Measurements from ENCODE around the gene MEGF10.
A peak's percentile ranks its signal among the peaks of the same experiment; 100 is the strongest.
"Not testable (repeated sequence)": the region's sequence is repeated elsewhere in the genome, so short reads cannot be mapped to it uniquely, and the experiment has no call there.

The MEGF10 gene

DNA sequence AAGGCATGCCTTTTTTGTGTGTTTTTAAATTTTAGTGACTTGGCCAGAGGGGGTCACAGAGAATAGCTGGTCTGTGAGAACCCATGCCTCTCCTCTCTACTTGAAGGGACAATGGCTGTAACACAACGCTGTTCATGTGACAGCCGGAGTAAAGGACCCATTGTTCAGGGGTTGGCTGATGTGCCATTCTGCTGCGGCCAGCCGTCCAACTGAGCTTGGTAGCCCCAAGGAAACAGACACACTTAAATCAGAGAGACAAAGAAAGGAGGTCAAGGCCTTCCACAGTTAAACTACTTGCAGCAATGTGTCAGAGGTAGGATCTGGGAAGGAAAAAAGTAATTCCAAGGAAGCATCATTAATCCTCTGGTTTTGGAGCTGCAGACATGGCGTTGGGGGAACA lies 8.1 kb downstream of the MEGF10 start:
- no peak for DNase-seq

DNA sequence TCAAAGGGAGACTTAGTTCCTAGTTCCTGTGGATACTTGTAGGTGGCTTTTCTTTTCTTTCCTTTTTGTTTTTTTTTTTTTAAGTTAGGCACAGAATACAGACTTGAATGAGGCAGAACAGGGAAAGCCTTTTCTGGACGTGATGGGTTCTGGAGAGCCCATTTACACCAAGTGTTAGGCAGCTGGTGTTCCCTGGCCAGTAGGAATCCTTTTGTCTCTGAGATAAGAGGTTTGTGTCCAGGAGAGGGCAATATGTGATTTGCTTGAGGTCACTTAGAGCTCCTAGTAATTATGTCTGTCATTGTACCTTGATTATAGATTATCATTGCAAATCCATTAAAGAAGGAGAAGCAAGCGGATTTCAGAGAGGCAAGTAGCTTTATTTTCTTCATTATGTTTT lies 9.1 kb downstream of the MEGF10 start:
- no peak for DNase-seq

DNA sequence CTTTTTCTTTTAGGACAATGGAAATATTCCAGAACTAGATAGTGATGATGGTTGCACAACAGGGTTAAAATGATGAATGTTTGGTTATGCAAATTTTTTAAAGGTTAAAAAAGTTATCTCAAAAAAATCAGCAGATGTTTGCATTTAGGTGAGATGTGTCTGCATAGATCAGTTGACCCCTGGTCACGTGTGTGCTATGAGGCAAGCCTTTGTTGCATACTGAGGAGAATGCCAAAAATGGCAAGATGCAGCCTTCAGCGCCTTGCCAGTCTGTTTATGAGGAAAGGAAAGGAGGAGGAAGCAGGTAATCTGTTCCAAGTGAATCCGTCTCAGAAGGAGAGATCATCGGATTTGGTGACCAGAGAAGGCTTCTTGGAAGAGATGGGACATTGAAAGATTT lies 11.9 kb downstream of the MEGF10 start:
- no peak for DNase-seq

DNA sequence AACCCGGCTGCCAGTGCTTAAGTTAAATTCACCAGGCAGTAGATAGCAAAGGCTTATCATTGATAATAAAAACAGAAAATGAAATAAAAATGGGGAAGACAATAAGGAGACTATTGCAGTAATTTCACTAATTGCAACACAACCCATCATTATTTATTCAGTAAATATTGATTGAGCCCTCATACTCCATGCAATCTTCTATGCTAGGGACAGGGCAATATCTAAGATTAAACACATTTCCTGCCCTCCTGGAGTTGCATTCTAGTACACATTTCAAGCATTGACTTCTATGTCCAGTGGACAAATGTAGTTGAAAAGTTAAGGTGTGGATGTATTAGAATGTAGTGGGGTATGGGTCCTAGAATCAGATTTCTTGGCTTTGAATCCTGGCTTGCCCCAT lies 12.8 kb downstream of the MEGF10 start:
- DNase-seq = no peak

DNA sequence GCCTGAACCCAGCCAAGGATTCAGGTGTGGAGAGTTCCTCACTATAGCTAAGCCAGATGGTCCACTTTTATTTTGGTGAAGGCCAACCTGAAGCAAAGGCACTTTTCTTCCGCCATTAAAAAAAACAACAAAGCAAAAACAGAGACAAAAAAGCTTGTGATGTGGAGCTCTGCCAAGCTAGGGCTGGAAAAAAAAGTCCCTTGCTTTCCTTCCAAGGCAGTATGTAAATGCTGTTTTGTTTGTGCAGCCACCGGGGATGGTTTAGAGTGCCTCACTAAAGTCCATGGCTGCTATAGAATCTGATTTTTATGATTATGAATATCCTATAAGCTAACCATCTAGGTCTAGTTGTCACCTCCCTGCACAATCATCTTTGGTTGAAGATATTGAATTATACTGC lies 14.9 kb downstream of the MEGF10 start:
- no peak for DNase-seq

DNA sequence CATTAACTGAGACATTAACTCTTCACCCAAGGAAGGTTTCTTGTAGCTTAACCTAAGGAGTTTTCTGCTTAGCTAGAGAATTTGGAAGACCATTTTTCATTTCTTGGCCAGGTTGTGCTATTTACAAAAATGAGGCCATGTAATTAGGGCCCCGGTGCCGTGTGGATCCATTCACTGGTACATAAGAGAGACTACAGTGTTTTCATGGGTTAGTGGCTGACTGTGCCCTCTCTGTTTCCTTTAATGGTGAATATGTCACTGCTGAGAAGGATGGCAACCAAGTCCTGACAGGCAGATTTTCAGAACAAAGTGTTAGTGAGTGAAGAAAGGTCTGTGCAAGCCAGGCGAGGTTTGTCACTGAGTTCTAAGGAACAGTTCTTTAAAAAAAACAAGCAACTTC lies 15.4 kb downstream of the MEGF10 start:
- DNase-seq = no peak

DNA sequence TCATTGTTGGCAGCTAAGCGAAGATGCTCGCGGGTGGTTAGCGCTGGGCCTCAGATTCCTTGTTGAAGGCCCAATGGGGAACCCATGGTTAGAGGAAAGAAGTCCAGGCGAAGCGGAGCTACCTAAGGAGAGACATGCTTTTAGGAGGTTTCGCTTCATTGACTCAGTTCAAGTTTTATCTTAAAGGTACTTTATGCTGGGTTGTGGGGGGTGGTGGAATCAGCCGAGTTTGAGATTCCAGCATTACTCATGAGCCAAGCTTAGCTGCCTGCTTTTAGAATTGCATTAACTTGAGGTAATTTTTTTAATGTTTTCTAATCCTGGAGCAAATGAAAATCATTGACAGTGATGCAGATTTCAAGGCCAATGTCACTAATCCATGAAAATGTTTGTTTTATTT lies 16.1 kb downstream of the MEGF10 start:
- DNase-seq = no peak

DNA sequence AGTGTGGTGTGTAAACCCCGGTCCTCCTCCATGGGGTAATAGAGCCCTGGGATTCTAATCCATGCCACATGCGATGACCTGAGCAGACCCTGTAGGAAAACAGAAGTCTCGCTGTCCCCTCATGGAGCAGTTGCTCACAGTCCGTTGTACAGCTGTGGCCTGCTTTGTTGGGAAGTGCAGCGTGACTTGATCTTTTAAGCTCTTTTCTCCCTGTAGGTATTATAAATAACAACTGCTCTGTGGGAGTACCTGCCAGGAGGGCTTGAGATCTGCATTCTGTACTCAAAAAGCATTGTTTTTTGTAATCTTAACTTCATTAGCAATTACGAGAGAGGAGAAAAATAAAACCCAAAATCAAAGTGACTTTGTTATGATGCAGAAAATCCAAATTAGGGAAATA lies 17.3 kb downstream of the MEGF10 start:
- no peak for DNase-seq

DNA sequence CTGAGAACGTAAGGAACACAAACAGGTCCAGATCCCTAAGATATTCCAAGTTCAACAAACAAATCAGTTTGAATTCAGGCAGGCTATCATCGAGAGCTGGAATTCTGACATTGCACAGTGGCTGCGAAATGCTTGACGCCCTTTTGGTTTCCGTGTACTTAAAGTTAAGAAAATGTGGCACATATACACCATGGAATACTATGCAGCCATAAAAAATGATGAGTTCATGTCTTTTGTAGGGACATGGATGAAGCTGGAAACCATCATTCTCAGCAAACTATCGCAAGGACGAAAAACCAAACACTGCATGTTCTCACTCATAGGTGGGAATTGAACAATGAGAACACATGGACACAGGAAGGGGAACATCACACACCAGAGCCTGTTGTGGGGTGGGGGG lies 17.7 kb downstream of the MEGF10 start:
- DNase-seq = not testable (repeated sequence)

DNA sequence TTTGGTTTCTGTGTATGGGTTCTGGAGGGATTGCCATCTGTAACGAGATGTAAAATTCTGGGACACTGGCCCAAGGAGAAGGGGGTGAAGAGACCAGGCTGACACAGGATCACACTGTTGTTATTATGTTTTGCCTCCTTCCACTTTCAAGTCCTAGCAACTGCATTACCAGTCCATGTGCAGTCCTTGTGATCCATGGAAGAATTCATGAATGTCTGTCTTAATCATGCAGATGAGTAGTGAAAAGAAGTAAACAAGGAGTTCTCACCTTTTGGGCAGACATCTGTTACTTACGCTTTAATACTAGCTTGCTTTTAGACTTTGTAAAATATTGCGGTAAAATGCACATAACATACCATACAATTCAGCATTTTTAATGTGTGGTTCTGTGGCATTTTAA lies 18.3 kb downstream of the MEGF10 start:
- no peak for DNase-seq

DNA sequence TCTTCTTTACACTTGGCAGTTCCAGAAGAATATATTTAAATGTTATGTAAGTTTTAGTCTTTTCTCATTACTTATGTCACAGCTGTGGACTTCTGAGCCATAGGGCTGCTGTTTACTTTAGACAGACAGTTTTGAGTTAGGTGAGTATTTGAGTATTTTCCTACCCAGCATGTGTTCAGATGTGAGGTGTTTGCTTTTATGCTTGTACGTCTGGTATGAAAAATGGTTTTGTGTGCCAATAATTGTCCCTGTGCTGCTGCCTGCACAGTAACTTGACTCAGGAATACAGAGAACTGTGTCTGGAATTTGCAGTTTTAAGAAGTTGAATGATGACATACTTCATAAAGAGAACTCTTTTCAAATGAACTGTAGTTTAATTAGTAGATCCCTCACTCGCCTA lies 20.8 kb downstream of the MEGF10 start:
- DNase-seq = no peak

DNA sequence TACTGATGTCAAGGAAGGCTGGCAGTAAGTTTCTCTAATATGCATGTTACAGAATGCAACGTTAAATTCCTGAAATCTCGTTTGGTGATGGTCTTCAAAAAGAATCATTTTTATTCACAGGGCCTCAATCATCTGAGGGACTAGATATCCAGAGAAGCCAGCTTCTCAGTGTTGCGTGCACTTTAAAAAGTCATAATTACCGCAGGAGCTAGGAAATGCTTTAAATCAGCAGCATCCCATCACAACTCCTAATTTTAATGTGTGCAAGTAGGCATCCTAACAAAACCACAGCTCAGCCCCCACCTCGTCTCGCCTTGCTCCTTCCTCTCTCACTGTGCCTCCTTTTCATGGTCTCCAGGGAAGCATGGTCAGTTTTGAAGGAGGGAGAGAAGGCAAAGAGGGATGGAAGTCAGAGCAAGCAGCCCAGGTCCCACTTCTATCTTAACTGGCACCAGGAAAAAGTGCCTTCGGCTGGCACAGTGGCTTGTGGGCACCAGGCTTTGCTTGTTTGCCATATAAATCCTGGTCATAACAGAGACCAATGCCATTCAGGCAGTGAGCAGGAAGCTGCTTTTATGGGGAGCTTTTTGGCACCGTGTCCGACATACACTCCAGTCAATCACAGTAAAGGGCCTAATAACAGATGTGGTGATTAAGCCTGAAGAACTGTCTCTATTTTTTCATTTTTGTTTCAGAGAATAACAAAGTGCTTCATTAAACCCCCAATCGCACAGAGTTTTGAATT lies 21.4 kb downstream of the MEGF10 start:
- DNase-seq = peak; percentile 63

DNA sequence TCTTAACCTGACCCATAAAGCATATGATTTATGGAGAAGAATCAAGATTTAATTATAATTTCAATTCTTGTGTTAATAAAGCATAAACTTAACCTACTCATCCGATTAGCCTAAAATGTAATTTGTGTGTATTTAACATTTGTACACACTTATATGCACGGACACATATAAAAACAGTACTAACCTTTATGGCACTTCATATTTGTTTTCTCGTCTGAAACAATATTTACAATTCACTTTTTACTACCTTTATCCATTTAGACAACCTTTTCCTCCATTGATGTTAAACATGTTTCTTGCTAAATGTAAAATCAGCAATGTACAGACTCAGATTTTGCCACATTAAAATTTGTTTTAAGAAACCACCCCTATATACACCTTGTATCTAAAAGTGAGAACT lies 22.8 kb downstream of the MEGF10 start:
- DNase-seq = no peak

DNA sequence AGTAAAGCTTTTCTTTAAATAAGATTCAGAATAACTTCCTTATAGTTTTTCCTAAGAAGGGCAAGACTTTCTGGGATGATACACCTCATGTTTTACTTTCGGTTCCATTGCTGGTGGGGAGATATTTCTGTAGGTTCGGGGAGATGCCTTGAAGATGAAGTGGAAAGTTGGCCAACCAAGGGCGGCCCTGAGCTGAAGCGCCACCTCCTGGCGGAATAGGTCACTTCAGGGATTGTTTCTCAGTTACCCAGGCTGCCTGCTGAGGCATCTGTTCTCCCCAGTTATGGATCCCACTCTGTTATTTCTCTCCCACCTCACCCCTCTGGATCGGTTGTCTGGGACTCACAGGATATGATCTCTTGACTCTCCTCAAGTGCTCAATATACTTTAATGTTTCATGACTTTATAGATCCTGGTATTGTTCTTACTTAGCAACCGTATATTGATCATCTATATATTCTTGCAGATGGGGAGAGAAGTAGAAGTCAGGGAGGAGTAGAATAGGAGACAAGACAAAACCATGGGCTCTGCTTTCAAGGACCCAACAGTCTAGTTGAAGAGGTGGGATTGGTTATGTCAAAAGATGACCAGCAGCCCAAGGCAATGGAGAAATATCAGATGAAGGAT lies 23.4 kb downstream of the MEGF10 start:
- DNase-seq = peak; percentile 65

DNA sequence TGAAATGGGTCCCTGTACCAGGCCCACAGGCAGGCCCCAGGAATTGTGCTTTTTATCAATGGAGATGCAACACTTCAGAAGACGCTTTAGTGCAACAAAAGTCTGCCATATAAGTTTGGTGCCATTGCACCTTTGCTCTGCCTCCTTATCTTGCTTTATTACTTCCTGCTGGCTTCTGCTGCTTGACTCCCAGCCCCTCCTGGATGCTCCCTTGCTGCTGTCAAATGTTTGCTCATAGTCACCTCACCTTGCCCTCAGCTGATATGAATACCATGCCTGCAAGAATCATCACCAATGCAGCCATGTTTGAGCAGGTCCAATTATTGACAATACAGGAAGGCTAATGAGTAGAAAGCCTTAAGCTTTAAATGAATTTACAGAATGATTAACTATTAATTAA lies 25.4 kb downstream of the MEGF10 start:
- no peak for DNase-seq

DNA sequence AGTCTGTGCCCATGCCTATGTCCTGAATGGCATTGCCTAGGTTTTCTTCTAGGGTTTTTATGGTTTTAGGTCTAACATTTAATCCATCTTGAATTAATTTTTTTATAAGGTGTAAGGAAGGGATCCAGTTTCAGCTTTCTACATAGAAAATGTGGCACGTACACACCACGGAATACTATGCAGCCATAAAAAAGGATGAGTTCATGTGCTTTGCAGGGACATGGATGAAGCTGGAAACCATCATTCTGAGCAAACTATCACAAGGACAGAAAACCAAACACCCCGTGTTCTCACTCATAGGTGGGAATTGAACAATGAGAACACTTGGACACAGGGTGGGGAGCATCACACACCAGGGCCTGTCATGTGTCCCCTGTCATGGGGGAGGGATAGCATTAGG lies 26.8 kb downstream of the MEGF10 start:
- DNase-seq = not testable (repeated sequence)

DNA sequence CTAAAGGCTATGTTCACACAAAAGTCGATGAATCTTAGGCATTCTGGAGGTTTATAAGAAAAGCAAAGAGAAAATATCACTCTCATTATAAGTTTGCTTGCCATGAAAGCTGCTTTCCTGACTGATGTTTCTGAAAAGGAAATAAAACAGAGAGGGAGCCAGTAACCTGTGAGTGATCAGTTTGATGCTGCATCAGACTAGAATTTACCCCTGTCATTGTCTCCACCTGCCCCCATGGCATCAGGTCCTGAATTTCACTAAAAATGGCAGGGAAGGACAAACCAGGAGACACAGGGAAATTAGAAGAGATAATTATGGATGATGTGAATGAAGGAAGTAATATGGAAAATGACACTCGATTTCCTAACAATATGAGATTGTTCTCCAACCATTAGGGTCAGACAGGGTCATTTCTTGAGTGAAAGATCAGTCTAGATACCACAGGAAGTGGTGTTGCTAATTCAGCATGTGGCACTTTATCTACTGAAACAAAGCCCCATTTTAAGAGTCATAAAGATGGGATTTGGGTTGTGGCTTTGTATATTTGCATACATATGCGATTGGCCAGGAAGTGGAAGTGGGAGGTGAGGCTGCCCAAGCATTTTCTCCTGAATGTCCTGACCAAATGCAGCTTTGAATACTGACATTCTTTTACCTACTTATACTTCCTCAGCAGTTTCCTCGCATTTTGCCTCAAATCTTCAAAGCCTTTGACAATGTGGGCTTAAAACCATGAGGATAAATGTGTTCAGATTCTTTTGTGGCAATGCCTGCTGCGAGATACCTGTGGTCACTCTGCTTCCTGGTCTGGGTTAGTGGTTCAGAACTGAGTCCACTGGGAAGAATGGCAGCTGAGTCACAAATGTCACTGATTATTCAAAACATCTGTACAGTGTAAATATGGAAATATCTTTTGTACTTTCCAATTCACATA lies 29.7 kb downstream of the MEGF10 start:
- no peak for DNase-seq

DNA sequence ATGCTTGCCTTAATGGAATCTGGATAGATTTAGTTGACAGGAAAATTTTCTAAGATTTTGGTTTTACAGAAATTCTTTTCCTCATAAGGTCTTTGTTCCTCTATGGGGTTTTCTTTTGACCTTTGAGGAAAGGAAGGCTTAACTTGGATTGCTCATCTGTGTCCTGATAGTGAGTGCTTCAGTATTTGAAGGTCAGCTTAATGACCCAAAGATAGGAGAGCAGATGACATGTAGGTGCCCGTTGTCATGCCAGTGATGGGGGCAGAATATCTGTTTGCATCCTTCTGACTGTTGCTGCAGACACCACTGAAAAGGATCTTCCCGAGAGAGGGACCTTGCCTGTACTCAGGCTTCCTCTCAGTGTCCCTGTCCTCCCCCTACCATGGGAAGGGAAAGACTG lies 30.9 kb downstream of the MEGF10 start:
- no peak for DNase-seq

DNA sequence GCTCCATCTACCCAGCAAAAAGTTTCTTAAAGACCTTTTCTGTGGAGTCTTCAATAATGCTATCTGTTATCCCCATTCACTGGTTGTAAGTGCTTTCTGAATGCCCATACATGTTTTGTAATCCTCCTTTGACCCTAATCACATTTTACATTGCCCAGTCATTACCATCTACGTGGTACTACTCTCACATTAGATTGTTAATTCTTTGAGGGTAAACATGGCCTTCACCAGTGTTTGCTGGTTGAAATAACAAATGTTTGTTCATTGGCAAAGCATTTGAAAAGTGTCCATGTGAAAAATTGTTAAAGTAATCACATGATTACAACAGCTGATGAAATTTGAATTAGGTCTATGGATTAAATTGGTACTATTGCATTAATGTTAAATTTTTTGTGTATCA lies 31.8 kb downstream of the MEGF10 start:
- no peak for DNase-seq

DNA sequence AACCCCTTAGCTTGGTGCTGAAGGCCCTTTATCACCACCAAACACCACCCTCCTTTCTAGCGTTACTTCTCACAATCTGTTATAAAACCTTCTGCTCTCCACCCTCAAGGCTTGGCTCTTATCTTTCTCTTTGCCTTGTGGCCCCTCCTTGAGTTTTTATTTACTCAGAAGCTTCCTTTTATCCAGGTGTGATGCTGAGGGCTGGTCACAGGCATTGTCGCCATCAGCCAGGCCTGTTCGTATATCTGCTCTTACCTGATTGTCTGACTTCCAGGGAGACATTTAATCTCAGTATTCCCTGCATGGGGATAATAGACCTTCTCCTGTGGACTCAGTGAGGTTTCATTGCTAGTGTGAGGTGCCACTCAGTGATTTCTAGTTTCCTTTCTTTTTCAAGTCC lies 34.2 kb downstream of the MEGF10 start:
- DNase-seq = no peak

DNA sequence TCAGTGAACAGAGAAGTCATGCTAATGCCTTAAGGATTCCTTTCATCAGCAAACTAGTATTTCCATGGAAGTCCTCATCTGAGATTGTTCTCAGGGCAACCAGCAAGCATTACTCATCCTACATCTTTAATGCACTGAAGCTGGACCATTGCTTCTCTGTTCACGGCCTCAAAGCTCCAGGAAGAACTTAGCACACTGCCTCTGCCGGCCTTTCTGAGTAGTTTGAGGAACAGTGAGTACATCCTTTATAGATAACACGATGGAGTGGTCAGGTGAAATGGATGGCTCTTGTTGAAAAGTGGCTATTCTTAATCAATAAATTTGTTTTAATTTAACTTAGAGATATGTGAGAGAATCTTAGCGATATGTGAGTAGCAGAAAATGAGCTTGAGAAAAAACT lies 35.8 kb downstream of the MEGF10 start:
- DNase-seq = no peak

DNA sequence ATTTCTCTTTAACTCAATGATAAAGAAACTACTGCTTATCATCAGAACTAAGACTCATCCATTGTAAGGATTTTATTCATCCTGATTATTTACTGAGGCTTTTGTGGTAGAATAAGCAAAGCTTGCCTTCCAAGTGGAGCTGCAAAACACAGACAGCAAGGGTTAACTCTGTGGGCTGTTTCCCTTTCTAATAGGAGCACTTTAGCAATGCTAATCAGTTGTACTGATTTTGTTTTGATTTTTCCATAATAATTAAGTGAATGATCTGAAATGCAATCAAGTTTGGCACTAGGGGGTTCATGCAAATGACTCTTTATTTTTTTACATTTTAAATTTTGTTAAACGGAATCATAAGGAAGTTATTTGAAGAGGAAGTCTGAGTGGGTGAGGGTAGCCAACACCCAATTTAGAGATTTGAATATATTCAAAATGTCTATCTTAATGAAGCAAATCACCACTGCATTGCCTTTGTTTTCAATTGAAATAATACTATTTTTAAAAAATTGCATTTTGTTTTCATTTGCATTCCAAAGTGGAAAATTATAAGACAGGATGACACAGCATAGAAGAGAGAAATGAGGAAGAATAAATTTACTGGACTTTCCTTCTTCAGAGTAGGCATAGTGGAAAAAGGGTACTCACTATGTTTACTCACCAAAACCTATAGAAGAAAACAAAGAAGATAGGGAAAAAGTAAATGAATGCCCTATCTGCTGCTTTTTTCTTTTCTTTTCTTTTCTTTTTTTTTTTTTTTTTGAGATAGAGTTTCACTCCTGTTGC lies 36.6 kb downstream of the MEGF10 start:
- no peak for DNase-seq

DNA sequence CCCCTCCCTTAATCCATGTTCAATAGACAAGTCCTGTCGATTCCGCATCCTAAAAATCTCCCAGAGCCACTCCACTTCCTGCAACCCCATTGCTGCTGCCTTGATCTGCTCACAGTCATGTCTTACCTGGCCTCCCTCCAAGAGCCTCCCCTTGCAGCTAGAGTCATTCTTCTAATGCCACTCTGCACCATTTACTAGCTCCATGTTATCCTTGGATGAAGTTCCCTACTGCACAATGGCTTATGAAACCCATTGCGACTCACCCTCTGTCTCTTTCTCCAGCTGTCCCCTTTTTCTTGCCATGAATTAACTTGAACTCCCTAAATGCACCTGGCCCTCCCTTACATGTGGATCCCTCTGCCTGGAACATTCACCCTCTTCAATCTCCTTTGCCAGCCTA lies 39.5 kb downstream of the MEGF10 start:
- DNase-seq = no peak

Data from right forelimb (tissue), 1 donor.